SH-SY5Y (cell line): Measurements from ENCODE around the gene RAF1.

ENCODE experiments used
- GATA2 ChIP-seq: IDR thresholded peaks from 2 replicates; pipeline ENCODE4 v1.6.1; 2011; ENCODE audit warnings: mild to moderate bottlenecking, low read depth, low read length
- GATA3 ChIP-seq: IDR thresholded peaks from 2 replicates; pipeline ENCODE4 v1.6.1; 2011; ENCODE audit warnings: low read depth, mild to moderate bottlenecking, low read length, moderate library complexity

- TF ChIP-seq GATA2 (no peak), GATA3 (no peak)
Measured at GRCh38 chr3:12591456-12591855, 72.5 kb downstream of the RAF1 start.
